Endometrium (tissue), 2 donors: ENCODE results near the gene DPP8.
"Not testable (repeated sequence)": the region's sequence is repeated elsewhere in the genome, so short reads cannot be mapped to it uniquely, and the experiment has no call there.

Experiments
- FAIRE-seq: peaks from 2 replicates; lab custom pipeline; 2012; peaks lifted over from hg19 to GRCh38; lab: Jason Lieb, UNC
- donor health status: control.
- donor health status: control.

Gene DPP8

DNA sequence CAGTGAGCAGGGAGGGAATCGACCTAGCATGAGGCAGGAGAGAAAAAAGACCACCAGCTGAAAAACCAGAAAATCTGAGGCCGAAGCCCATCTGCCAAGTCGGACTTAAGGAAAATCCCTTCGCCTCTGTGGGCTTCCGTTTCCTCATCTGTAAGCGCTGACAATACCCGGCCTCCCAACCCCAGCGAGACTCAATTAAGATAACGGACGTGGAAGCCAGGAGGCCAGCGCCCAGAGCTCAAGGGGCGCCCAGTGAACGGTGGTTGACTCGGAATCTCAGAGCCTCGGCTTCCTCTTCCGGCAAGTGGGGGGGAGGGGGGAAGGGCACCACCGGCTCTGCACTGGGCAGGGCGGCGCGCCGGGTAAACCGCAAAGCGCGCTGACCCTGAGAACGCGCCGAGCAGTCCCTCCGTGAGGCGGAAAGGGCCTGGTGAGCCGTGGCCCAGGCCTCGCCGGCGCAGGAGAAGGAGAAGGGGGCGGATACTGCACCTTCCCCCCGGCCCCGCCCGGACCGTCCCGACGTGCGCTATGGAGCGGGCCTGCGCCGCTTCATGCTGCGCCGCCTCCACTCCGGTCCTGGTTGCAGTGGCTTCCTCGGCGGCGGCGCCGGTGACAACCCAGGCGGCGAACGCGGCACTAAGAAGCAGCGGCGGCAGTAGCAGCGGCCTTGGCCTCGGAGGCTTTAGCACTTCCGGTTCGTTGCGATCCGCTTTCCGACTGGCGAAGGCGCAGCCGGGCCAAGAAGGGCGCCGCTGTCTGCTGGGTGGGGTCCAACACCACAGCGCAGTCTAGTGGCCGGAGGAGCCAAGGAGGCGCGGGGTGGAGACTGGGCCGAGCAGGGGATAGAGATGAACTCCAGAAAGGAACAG, at the start of gene DPP8:
Gene DPP8, minus strand, starts transcription at position 693 of the 869 bp plus-strand sequence. CDS start 5,136 bp downstream, outside the sequence.
- peak; percentile 50 for FAIRE-seq

DNA sequence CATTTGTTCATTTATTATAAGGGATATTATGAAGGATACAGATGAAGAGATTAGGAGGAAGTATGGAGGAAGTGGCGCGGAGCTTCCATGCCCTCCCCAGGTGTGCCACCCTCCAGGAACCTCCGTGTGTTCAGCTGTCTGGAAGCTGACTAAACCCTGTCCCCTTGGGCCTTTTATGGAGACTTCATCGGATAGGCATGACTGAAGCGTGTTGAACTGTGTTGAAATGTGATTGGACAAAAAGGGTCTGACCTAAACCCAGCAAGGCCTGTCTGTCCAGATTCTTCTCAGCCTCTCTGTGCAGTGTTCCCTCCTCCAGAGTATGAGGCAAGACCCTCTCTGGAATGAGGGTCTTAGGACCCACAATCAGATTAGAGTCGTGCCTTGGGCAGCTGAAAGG, 44.4 kb upstream of the DPP8 start:
- FAIRE-seq: no peak

DNA sequence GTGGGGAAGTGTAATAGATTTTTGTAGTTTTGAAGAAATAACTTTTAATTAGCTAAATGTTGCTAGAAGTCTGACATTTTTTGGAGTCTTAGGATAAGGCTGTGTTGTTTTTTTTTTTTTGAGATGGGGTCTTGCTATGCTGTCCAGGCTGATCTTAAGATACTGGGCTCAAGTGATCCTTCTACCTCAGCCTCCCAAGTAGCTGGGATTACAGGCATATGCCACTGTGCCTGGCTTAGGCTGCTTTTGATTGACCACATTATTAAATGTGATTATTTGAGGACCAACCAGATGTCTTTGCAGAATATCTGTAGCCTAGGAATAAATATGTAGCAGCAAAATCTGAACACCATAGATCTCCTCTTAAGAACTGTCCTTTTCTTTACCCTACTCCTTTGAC, 42.5 kb upstream of the DPP8 start:
- no peak for FAIRE-seq

DNA sequence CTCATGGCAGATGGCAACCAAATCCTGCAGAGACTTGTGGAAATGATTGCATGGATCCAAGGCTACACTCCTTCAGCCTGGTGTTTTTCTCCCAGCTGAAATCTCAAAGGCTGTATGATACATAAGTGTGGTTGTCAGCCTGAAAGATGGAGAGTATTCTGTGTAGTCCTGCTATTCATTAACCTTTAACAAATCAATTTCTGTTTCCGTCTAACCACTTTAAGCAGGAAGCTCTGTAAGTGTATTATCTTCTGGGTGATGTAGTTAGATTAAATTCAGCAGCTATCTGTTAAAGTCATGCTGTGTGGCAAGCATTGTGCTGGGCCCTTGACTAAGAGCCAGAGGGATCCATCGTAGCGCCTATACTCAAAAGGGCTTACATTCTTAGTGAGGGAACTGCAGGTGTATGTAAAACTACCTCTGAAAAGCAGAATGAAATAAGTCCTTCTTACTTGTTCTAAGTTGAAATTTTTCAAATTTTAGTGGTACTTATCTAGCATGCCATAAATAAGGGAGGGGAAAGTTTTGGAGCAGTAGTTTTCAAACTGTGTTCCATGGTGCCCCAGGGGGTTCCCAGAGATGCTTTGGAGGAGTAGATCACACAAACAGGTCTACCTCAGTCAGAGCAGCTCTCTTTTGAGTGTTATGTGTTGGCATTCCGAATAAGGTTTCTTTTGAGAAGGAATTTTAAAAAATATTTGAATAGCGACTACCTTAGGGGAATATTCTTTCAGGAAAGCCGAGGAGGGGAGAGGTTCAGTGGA, 41.7 kb upstream of the DPP8 start:
- no peak for FAIRE-seq

DNA sequence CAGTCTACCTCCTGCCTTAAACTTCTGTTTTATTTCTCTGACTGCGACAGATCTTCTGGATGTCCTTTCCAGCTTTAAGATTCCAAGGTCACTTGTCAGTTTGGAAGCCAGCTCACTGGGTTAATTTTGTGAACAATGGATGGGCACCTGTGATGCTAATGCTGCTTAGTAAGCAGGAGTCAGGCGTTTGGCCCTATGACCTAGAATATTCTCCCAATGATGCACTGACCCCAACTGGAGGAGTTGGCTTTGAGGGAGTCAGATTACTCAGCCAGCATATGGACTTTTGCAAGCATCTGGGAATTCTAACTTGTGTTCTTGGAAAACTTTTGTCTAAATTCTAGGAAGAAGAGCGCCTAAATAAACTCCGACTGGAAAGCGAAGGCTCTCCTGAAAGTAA, 40.8 kb upstream of the DPP8 start:
- FAIRE-seq: no peak

DNA sequence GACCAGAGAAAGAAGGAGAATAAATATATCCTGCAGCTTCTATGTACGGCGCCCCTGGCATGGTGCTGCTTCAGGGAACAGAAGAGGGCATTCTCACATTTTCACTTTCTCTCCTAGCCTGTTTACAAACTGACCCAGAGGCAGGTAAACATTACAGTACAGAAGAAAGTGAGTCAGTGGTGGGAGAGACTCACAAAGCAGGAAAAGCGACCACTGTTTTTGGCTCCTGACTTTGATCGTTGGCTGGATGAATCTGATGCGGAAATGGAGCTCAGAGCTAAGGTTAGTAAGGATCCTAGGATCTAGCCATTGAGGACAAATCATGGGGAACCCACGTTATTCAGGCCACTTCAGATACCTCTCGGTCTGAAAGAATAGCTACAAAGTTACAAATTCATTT, 39.1 kb upstream of the DPP8 start:
- FAIRE-seq: no peak

DNA sequence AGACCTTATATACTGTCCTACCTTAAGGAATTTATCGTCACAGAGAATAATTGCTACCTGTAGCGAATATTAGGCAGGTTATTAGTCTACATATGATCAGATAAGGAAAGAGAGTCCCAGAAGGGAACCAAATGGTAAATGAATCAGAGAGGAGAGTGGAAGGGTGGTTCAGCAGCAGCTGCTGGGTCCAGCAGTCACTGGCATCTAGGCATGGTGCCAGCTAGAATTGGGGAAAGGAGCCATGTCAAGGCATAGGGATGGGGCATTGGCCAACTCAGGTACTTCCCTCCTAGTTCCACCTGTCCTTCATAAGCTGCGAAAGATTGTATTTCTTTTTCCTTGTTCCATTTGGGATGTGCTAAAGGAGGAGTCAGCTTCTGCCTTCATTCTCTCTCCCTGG, 36.2 kb upstream of the DPP8 start:
- no peak for FAIRE-seq

DNA sequence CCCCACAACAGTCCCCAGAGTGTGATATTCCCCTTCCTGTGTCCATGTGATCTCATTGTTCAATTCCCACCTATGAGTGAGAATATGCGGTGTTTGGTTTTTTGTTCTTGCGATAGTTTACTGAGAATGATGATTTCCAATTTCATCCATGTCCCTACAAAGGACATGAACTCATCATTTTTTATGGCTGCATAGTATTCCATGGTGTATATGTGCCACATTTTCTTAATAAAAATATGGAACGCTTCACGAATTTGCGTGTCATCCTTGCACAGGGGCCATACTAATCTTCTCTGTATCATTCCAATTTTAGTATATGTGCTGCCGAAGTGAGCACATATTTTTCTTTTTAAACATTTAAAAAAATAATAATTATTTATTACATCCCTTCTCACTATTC, 35.4 kb upstream of the DPP8 start:
- not testable (repeated sequence) for FAIRE-seq

DNA sequence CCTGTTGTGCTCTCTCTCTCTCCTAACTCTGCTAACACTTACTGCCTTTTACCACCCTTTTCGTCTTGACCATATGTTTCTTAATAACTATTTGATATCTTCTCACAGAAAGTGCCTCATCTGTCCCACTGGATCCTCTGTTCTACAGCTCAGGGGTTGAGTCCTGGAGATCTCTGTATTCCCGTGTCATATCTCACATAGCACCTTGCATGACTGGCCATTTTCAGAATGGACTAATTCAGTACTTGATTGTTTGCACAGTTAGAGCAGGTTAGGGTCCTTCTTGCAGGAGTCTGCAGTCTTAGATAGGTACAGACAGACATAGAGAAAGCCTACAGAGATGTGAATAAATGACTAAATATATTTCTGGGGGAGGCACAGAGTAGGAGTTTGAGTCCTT, 33.7 kb upstream of the DPP8 start:
- FAIRE-seq: no peak

DNA sequence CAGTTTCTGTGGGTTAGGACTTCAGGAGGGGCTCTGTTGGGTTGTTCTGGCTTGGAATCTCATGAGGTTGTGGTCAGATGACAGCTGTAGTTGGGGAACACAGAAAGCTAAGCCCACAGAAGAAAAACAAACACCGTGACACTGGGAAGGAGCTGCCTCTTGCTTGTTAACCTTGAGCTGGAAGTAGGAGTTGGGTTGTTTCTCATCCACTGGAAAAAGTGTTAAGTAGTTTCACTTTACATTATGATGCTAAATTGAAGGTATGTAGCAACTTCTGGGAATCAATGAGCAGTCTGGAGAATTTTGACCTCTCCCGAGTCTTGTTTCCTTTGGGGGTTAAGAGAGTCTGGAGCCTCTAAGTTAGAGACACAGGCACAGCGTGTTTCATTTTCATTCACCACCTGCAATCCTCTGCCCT, 33.2 kb upstream of the DPP8 start:
- FAIRE-seq: no peak

DNA sequence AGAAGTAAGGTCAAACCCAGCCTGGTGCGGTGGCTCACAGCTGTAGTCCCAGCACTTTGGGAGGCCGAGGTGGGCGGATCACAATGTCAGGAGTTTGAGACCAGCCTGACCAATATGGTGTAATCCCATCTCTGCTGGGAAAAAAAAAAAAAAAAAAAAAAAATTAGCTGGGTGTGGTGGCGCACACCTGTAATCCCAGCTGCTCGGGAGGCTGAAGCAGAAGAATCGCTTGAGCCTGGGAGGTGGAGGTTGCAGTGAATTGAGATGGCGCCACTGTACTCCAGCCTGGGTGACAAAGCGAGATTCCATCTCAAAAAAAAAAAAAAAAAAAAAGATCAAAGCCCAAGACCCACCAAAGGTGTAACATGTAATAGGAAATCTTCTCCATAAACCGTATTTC, 31.8 kb upstream of the DPP8 start:
- FAIRE-seq: not testable (repeated sequence)

DNA sequence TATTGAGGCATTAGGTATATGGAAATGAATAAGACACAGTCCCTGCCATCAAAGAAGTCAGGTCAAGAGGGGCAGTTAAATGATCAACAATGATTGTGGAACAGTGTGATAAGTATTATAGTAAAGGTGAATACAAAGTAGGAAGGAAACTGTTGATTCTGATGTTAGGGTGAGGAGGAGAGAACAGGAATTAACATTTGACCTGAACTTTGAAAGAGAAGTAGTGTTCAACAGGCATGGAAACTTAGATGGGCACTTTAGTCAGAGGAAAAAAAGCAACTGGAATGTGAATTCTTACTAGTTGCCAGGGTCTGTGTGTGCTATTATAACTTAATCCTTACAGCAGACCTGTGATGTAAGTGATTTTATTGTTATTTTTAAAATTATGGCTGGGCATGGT, 30.4 kb upstream of the DPP8 start:
- no peak for FAIRE-seq

DNA sequence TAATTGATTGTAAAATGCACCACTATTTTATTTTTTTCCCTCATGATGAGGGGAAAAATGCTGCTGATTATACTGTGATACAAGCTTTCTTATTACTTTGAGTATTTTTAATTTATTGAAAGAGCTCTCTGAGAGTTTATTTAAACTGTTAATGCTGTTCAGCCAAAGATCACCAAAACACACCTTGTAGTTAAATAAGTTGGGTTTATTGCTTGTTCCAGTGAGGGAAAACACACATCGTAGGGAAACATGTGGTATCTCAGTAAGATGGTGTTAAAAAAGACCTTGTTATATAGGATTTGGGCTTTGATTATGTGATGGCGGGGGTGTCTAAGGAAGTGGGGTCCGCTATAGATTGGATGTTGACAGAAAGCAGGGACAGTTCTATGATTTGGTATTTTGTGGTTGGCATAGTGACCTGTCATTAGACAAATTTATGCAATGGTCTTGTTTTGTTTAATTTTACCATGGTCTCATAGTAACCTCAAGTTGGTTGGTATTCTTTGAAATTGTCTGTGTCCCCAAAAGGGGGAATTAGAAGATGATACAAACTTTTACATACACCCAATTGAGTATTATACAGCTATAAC, 23.8 kb upstream of the DPP8 start:
- FAIRE-seq: no peak

DNA sequence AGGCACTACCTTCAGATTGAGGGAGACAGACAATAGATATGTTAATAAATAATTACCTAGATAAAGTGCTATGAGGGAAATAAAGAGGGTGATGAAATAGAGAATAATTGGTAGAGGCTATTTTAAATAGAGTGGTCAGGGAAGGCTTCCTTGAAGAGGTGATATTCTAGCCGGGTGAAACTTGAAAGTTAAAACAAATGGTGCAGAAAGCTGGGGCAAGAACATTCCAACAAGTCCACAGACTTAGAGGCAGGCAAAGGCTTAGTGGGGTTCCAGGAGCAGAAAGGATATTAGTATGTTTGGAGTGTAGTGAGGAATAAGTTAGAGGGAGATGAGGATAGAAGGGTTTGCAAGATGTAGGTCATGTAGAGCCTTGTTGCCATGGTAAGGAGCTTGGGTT, 22.8 kb upstream of the DPP8 start:
- FAIRE-seq: no peak

DNA sequence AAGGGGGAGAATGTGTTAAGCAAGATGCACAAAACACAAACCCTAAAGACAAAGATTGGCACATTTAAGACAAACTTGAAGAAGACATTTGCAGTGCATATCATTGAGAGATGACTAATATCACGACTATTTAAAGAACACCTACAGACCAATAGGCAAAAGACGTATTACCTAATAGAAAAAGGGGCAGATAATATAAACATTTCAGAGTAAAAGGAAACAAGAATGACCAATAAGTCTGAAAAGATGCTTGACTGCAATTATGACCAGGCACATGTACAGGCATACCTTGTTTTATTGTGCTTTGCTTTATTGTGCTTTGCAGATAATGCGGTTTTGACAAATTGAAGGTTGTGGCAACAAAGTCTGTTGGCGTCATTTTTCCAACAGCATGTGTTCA, 17.7 kb upstream of the DPP8 start:
- FAIRE-seq: no peak

DNA sequence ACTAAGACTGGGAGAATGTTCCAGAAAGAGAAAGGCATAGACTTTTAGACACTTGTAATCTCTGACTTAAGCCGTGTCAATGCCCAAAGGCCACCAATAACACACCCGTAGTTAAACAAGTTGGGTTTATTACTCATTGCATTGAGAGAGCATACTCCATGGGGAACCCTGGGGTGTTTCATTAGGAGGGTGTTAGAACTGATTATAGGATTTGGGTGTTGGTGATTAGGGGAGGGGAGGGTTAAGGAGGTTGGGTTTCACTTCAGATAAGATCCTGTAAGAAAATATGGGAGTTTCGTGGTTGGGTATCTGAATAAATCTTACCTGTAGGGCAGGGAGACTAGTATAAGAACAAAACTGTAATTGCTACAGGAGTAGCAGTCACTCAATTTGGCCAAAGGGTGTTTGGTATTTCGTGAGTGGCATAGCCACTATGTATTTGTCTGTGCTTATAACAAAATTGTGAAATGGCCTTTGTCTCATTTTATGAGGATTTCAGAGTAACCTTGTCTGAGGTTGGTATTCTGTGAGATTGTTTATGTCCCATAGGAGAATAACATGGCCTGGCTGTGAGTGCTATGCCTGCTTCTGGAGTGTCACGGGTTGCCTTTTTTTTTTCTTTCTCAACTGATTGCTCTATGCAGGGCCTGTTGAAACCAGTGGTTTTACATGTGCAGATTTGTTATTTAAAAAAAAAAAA, 15.7 kb upstream of the DPP8 start:
- FAIRE-seq: no peak

DNA sequence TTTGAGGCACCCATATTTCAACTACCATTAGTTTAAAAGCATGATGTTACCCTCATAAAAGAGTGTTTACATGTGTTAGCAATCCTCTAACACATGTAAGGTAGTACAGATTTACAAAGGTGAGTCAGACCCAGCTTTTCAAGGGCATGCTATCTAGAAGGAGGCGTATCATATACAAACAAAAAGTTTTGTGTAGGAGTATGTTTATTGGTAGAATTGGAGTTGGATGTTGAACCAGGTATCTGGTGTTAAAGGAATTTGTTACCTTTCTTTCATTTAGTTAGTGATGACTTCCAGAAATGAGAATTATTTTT, 15.2 kb upstream of the DPP8 start:
- no peak for FAIRE-seq

DNA sequence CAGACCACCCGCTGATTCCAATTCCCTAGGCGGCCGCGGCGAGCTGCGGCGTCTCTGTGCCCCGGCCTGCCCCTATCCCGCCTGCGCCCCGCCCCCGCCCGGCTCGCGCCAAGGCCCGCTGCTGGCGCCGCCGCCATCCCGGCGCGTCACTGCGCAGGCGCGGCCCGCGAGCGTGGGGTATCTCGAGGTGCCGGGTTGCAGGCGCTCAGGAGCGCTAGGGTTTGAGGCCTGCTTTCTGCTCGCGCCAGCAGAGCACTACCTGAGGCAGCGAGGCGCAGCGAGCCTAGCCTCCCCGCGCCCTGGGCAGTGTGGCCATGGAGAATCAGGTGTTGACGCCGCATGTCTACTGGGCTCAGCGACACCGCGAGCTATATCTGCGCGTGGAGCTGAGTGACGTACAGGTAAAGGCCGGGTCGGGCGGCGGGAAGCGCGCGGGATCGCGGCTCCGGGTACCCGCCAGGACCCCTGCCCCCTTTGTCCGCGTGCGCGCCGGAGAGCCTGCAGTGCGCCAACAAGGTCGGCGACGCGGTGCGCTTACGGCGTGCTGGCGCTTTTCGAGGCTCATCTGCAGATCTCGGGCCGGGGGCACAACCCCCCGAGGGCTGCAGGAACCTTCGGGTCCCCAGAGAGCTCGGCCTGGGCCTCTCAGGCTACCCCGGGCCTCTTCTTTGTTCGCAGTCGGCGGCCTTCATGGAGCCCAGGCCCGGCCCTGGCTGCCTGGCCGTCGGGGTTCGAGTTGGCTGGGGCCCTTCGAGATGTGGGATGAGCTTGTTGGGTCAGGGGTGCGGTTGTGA, 13.0 kb upstream of the DPP8 start, which contains the start of gene HACD3:
Gene HACD3, plus strand, starts transcription at position 146 of the 794 bp plus-strand sequence. Its CDS starts 169 bp downstream, at position 315.
- no peak for FAIRE-seq

DNA sequence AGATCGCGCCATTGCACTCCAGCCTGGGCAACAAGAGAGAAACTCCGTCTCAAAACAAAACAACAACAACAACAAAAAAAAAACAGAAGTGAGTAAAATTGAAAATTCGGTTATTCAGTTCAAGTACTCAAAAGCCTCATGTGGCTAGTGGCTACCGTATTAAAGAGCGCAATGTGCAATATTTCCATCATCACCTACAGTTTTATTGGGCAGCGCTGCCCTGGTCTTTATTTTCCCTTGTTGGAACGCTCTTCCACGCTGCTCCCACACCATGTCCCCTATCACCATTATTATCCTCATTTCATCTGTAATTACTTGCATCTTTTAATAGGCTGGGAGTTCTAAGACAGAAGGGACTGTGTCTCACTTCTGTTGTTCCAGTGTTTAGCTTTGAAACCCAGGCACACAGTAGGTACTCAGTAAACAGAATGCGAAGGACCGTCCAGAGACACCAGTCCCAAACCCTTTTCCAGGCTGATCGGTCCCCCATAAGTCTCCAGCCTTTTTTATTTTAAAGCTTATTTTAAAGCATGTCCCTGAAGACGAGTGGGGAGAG, 12.4 kb upstream of the DPP8 start:
- no peak for FAIRE-seq

DNA sequence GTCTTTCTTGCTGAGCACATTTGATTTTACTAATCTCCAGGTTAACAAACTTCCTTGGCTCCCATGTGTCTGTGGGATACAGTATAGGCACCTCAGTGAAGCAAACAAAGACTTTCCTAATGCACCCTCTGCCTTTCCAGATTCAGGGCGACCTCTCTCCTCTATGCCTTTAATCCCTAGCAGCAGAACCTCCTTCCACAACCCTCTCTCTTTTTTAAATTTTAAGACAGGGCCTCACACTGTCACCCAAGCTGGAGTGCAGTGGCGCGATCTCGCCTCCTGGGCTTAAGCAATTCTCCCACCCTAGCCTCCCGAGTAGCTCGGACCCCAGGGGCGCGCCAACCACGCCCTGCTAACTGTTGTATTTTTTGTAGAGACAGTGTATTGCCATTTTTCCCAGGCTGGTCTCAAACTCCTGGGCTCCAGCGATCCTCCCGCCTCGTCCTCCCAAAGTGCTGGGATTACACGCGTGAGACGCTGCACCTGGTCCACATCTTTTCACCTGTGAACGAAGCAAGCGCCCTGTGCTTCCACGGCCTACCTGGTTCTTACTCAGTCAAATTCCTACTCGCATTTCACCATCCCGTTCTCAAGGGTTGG, 11.1 kb upstream of the DPP8 start:
- FAIRE-seq: no peak

DNA sequence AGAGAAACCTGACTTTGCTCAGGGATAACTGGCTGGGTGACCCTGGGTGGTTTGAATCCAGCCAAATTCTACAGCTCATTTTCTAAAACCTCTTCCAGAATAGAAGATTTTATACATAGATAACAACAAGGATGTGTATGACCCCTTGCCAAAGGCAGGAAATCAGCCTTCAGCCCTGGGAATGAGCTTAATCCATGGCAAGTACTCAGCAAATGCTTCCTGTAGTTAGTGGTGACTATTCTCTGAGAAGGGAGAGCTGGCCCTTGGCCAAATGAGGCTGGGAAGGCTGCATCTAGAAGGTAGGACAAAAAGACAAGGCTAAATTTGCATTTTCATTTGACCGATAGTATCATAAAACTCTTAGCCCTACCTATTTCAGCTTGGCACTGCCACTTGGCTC, 8.1 kb upstream of the DPP8 start:
- no peak for FAIRE-seq
